Motor neuron (in vitro differentiated cells): ENCODE results near the gene SFXN5. TPM values are rescaled to one million over a fixed set of nuclear protein-coding genes. Genes with fewer than 3 reads are reported as not detected.
"Not testable (repeated sequence)": the region's sequence is repeated elsewhere in the genome, so short reads cannot be mapped to it uniquely, and the experiment has no call there.

Experiments
- ATAC-seq, 8 experiments: fragments of 200-7000 bp; cut with Tn5 transposase; replicated peaks in 6 of 8; 2 replicates each; pipeline ENCODE4 v1.8.0; 2021; ENCODE audit warnings: mild to moderate bottlenecking in 8 of 8, moderate library complexity in 8 of 8
- H3K27ac ChIP-seq, 2 donors: fragments of 250-450 bp; sonication (Bioruptor Pico); 2 replicates each; pipeline ENCODE4 v1.9.0; 2021; ENCODE audit warnings: antibody characterized with exemption in 2 of 2, mild to moderate bottlenecking in 2 of 2, moderate library complexity in 1 of 2
- H3K4me1 ChIP-seq, 2 donors: fragments of 250-450 bp; sonication (Bioruptor Pico); replicated peaks in 1 of 2; 2 replicates each; pipeline ENCODE4 v1.6.1; 2021; ENCODE audit warnings: antibody characterized with exemption in 2 of 2, mild to moderate bottlenecking in 2 of 2, moderate library complexity in 1 of 2
- H3K4me3 ChIP-seq, 5 donors: fragments of 250-450 bp; sonication (Bioruptor Pico); 2 replicates each; pipeline ENCODE4 v1.9.0; 2021; ENCODE audit warnings: antibody characterized with exemption in 5 of 5, mild to moderate bottlenecking in 5 of 5, moderate library complexity in 4 of 5
- WGBS, 10 experiments: fragments of 450-650 bp; shearing (Covaris generic); methylation state at CpG; one replicate each; pipeline ENCODE4 v1.0.0; 2022; 5-methylcytosine and 5-hydroxymethylcytosine counted together
- in situ Hi-C, 9 experiments: fragments of 400-800 bp; cut with MboI; loops; one replicate each; pipeline ENCODE4 v1.15.0; 2021; ENCODE audit warnings: low sequenced_read_pairs in 9 of 9, low pct_unique_long_range_greater_than_20kb in 2 of 9; ENCODE audit not compliant: unreplicated experiment in 9 of 9
- total RNA-seq, 8 experiments: library from RNA; unstranded; fragments of 300-600 nt; gene quantifications; 2 replicates each; pipeline versions ENCODE4 v1.2.3 to v1.2.4, GENCODE V29; 2022

SFXN5 gene, protein sequence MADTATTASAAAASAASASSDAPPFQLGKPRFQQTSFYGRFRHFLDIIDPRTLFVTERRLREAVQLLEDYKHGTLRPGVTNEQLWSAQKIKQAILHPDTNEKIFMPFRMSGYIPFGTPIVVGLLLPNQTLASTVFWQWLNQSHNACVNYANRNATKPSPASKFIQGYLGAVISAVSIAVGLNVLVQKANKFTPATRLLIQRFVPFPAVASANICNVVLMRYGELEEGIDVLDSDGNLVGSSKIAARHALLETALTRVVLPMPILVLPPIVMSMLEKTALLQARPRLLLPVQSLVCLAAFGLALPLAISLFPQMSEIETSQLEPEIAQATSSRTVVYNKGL
- 10 to 100 TPM in 5 of 8 experiments, 1 to 10 TPM in 3; 6.4 to 35.6 (median 16.0) TPM for total RNA-seq

DNA sequence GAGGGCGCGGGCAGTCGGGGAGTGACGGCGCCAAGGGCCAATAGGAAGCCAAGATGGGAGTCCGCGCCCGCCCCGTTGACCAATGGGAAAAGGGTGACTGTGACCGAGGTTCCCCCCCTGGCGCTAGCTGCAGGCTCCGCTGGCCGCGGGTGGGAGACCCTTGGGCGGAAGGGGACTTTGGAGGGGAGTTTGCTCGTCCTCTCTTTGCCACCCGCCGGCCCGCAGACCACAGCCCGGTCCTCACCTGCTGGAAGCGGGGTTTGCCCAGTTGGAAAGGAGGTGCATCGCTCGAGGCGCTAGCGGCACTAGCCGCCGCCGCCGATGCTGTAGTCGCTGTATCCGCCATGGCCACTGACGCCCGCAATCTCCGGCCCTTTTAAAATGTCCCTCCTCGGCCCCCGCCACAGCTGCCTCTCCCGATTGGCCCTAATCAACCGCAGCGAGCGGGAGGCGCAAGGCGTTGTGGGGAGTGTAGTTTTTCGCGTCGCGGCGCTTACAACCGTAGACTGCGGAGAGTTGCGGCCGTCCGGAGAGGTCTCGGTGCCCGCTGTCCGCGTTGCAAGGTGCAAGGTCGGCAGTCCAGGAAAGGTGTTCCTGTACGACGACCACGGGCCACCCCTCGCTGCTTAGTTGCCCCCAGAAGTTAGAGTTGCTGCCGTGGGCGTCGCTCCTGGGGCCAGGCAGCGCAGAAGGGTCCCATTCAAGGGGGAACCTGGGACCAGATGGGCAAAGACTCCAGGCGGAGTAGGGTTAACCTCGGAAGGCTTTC lies at the start of gene SFXN5:
TSS of gene SFXN5 (minus strand) at position 353 of the 769 bp plus-strand sequence. CDS start at position 346, 7 bp downstream.
- ATAC-seq = peak; percentile 85 to 94 (median 92)
- Histone ChIP-seq H3K4me1 (peaks cover 10 to 14% of the 10 kb centered on the region in 2 donors), H3K4me3 (peak within 1 kb of the TSS; percentile 67 to 98 (median 89)), H3K27ac (peak within 1 kb of the TSS; percentile 70 to 87)
- WGBS, 10 experiments = 0 to 2% (median 0%) methylated on average over 1 to 33 of the region's 67 CpGs; no CpG with 5 or more reads in 1 of the 10 experiments
- in situ Hi-C loops = no loop called here

DNA sequence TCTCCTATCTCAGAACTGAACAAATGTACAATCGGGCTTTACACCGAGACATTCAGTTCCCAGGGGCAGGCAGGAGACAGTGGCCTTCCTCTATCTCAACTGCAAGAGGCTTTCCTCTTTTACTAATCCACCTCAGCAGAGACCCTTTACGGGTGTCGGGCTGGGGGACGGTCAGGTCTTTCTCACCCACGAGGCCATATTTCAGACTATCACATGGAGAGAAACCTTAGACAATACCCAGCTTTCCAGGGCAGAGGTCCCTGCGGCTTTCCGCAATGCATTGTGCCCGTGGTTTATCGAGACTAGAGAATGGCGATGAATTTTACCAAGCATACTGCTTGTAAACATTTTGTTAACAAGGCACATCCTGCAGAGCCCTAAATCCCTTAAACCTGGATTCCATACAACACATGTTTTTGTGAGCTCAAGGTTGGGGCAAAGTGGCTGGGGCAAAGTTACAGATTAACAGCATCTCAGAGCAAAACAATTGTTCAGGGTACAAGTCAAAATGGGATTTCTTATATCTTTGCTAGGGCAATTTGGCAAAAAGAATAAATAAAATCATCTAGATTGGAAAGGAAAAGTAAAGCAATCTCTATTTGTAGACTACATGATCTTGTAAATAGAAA lies 48.2 kb upstream of the SFXN5 start:
- in situ Hi-C loops, H3K4me1 ChIP-seq, H3K4me3 ChIP-seq, ATAC-seq: not testable (repeated sequence)
- H3K27ac ChIP-seq = peak overlapping the region in 1 of 2 donors; percentile 22
- 70 to 100% (median 80%) methylated on average over 1 to 8 of the region's 11 CpGs; no CpG with 5 or more reads in 2 of the 10 experiments for WGBS, 10 experiments

DNA sequence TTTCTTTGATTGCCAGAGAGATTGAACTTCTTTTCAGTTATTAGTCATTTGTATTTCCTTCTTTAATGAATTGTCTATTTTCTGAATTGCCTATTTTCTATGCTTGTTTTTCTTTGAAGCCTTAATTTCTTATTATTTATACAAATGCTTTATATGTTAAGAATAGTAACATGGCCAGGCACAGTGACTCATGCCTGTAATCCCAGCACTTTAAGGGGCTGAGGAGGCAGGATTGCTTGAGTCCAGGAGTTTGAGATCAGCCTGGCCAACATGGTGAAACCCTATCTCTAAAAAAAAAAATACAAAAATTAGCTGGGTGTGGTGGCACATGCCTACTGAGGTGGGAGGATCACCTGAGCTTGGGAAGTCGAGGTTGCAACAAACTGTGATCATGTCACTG lies 45.9 kb upstream of the SFXN5 start:
- 29 to 100% (median 69%) methylated on average over 1 of the region's 1 CpG; no CpG with 5 or more reads in 4 of the 10 experiments for WGBS, 10 experiments
- no peak overlapping the region for H3K4me3 ChIP-seq
- in situ Hi-C loops = no loop called here
- peaks cover 6 to 17% of the 10 kb centered on the region in 2 donors for H3K4me1 ChIP-seq
- peak in 1 of 8 experiments; percentile 5 for ATAC-seq
- no peak overlapping the region for H3K27ac ChIP-seq

DNA sequence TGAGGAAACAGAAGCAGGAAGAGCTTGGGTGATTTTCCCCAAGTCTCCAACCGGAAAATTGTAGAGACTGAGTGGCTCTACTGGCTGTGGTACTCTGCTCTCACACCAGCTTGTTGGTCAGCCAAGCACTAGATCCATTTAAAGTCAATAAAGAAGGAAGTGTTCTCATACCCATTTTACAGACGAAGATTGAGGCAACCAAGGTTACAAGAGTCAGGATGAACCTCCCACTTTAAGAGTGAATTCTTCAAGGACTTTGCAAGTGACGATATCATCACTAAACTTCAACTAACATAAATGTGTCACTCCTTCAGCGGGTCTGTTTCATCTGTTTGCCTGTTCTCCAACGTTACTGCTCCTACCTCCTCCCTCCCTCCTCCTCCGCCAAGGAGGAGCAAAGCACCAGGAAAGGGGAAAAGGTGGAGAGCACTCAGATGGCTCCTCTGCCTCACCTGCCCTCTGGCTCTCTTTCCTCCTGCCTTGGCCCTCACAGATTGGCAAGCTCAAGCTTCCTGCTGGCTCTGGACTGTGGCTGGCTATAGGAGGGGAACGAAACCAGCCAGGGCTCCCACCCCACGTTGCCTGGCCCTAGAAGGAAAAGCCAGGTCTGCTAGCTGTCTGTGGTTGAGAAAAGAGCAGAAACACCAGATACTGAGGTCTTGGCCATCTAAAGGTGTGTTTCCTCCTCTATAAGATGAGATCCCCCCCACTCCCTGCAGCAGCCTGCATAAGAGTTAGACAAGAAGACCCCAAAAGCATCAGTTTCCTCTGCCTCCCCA lies 44.9 kb upstream of the SFXN5 start:
- 51 to 100% (median 76%) methylated on average over 1 to 7 of the region's 8 CpGs; no CpG with 5 or more reads in 1 of the 10 experiments for WGBS, 10 experiments
- no peak overlapping the region for H3K4me3 ChIP-seq
- in situ Hi-C loops = no loop called here

DNA sequence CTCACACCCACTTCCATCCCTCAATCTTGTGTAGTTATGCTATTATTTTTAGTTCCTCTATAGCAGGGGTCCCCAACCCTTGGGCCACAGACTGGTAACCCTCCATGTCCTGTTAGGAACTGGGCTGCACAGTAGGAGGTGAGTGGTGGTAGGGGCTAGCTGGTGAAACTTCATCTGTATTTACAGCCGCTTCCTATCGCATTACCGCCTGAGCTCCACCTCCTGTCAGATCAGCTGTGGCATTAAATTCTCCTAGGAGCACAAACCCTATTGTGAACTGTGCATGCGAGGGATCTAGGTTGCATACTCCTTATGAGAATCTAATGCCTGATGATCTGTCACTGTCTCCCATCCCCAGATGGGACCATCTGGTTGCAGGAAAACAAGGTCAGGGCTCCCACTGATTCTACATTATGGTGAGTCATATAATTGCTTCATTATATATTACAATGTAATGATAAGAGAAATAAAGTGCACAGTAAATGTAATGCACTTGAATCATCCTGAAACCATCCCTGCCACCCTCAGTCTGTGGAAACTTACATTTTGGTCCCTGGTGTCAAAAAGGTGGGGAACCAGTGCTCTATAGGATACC lies 42.9 kb upstream of the SFXN5 start:
- H3K27ac ChIP-seq = no peak overlapping the region
- WGBS, 10 experiments = 60 to 88% (median 80%) methylated on average over 1 to 4 of the region's 4 CpGs; no CpG with 5 or more reads in 3 of the 10 experiments
- peaks cover 10 to 22% of the 10 kb centered on the region in 2 donors for H3K4me1 ChIP-seq
- H3K4me3 ChIP-seq = peak overlapping the region in 1 of 5 donors; percentile 69
- ATAC-seq = no peak
- in situ Hi-C loops = no loop called here

More for the DNA sequence above, 44.9 kb upstream of the SFXN5 start:
- ATAC-seq = no peak
- Histone ChIP-seq H3K4me1 (peaks cover 6 to 18% of the 10 kb centered on the region in 2 donors), H3K27ac (no peak overlapping the region)

DNA sequence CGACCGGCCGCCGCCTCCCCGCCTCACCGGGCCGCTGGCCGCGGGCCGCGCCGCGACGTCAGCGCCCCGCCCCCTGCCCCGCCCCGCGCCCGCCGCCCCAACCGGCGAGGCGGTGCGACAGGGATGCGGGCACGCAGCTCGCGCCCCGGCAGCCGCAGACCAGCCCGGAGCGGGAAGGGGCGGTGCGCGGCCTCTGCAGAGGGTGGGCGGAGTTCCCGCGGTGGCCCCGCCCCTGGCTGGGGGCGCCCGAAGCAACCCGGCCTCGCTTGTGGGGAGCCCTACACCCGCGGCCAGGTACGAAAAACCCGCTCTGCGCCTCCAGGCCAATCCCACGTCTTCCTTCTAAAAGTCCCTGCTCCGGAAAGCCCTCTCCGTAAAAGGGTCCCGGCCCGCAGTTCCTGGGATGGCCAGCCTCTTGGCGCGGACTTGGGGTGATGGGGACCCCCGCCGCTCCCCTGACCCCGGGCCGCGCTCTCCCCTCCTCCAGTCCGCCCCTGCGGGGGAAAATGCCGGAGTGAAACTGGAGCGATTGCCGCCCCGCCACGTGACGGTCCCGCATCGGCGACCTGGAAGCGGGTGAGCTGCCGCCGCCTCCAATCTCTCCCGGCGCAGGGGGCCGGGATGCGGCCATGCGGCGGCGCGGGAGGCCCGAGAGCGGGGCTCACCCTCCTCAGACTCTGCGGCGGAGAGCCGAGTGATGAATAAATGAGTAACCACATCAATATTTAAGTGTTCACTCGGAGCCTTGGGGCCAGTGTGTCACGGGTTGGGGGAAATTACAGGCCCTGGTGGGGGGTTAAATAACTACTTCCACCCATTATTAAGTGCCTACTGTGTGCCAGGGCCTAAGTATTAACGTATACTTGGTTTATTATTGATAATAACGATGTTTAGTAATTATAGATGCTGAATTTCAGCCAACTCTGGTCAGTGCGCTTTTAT lies 41.7 kb upstream of the SFXN5 start, which contains the start of gene RAB11FIP5:
TSS of gene RAB11FIP5 (minus strand) at position 36 of the 942 bp plus-strand sequence. CDS start 171 bp downstream, outside the sequence.
- Histone ChIP-seq H3K4me3 (peak within 1 kb of the TSS; percentile 65 to 98 (median 69)), H3K4me1 (peaks cover 7 to 21% of the 10 kb centered on the region in 2 donors), H3K27ac (peak within 1 kb of the TSS; percentile 72 to 82)
- in situ Hi-C loops = no loop called here
- peak; percentile 61 to 92 (median 89) for ATAC-seq
- 2 to 86% (median 14%) methylated on average over 1 to 11 of the region's 93 CpGs; no CpG with 5 or more reads in 1 of the 10 experiments for whole genome bisulfite sequencing, 10 experiments

DNA sequence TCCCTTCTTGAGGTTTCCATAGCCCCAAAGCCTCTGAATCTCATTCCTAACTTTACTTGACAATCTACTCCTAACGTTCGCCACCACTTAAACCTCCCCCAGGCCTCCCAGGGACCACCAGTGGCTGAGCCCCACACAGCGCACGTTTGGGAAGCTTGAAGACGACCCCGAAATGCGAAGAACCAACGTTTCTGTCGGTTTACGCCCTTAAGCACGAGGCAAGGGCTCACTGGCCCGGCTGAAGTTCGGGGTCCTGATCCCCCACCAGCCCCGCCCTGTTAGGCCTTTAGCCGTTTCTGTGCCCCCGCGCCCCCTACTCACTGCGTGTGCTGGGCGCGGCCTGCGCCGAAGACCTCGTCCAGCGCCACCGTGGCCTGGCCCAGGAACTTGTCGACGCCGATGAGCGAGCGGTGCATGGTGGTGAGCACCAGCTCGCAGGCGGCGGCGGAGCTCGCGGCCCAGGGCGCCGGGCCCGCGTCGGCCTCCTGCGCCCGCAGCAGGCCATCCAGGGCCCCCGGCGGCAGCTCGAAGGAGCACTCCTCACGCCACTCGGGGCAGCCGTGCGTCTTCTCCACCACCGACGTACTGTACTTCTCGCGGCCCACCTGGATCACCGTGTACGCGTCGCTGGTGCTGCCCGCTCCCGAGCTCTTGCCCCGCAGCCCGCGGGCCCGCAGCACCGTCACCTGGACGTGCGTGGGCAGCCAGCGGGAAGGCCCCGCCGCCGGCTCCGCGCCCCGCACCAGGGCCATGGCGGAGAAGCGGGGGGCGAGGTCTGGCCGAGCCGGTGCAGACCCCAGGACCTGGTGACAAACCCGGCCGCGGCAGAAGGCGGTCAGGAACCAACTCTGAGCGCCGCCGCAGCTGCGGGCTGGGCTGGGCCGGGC lies 40.8 kb upstream of the SFXN5 start:
- H3K4me3 ChIP-seq = peak overlapping the region; percentile 65 to 98 (median 69)
- ATAC-seq = peak; percentile 12 to 42 (median 24)
- peaks cover 7 to 21% of the 10 kb centered on the region in 2 donors for H3K4me1 ChIP-seq
- H3K27ac ChIP-seq = peak overlapping the region; percentile 62 to 82
- in situ Hi-C loops = no loop called here
- 0 to 4% (median 2%) methylated on average over 6 to 16 of the region's 88 CpGs; no CpG with 5 or more reads in 6 of the 10 experiments for WGBS, 10 experiments

DNA sequence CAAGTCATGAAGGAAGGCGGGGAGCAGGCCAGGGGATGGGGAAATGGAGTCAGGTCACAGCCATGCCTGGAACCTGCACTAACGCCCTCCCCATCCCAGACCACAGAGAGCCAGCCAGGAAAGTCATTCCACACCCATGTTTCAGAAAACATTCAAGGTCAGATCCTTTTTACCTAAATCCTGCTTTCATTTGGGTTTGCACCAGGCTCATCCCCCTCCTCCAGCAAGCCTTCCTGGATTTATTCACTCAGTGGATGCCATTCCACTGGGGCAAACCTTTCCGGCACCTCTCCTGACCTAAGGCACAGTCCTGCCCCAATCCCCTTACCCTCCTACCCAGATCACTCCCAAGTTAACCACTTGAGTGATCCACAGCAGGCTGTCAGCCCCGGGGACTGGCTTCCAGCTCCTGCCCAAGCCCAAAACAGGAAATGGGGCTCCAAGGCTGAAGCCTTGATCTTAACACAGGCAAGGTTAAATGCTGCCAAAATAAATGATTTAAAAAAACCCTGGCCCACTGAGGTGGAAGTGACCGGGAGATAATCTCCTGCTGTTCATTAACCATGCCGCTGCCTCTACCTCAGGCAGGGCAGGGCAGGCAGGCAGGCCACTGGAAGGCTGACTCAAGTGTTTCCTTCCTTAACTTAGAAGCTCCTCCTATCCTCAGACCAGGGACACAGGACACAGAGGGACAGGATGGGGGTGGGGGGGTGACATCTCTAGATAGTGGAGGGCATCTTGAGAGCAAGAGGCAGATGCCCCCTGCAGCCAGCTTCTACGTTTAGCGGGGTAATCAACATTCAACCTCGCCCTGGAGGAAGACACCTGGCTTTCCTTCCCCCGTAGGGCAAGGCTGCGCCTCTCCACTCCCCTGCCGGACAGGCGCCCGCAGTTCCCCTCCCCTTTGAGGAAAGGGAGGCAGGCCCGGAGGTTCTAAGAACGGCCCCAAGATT lies 39.8 kb upstream of the SFXN5 start:
- Histone ChIP-seq H3K4me3 (peak overlapping the region; percentile 65 to 98 (median 69)), H3K27ac (no peak overlapping the region), H3K4me1 (peaks cover 7 to 21% of the 10 kb centered on the region in 2 donors)
- WGBS, 10 experiments = 0 to 65% (median 9%) methylated on average over 1 to 11 of the region's 16 CpGs; no CpG with 5 or more reads in 3 of the 10 experiments
- in situ Hi-C loops = no loop called here
- peak in 3 of 8 experiments; percentile 9 to 14 (median 14) for ATAC-seq

DNA sequence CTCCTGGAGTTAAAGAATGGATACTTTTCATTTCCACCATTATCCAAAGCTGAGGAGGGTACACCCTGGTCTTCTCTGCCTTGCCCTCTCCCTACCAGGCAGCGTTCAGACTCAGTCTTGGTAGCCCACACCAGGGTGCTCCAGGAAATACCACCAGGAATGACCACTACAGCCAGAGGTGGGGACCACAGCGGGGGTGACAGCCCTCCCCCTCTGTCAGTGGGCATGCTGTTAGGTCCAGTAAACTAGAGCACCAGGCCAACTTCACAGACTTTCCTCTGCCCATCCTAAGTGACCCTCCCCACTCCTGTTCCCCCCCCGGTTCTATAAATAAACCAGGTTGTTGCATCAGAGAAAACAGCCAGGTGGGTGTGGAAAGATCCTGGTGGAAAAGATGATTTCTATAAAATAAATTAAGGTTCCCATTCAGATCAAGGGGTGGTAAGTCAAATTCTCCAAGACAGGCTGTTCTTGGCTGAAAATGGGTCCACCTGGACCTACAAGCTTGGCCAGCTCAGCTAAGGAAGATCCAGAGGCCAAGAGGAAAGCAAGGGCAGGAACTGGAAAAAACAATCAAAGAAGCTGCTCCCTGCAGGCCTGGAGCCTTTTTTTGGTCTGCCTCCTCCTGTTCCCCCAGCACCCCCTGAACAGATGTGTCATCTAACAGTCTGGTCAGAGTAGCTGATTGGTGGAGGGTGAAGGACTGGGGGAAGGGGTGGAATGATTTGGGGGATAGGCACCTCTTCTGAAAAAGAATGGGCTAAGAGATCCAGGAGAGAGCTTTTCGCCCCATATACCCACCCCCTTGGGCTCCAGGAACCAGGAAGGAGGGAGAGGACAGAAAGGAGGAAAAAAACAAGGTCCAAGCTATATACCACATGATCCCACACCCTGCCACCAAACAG lies 38.9 kb upstream of the SFXN5 start:
- in situ Hi-C loops = no loop called here
- Histone ChIP-seq H3K27ac (no peak overlapping the region), H3K4me3 (peak overlapping the region in 4 of 5 donors; percentile 66 to 98 (median 70)), H3K4me1 (peaks cover 7 to 21% of the 10 kb centered on the region in 2 donors)
- WGBS, 10 experiments = 43 to 100% (median 88%) methylated on average over 1 to 4 of the region's 4 CpGs; no CpG with 5 or more reads in 5 of the 10 experiments
- ATAC-seq = no peak
